KMS-11 (cell line): Measurements from ENCODE around the gene MAP4.

ENCODE experiments used
- H2AFZ ChIP-seq: fragments of 200-600 bp; sonication (generic); 2 replicates; pipeline ENCODE4 v1.6.1; 2016; ENCODE audit warnings: antibody characterized with exemption, mixed run types, low read depth
- H3K27ac ChIP-seq: fragments of 200-600 bp; sonication (generic); 2 replicates; pipeline ENCODE4 v1.6.1; 2016; ENCODE audit warnings: mild to moderate bottlenecking, mixed run types
- H3K27me3 ChIP-seq: fragments of 200-600 bp; sonication (generic); 2 replicates; pipeline ENCODE4 v1.6.1; 2017; ENCODE audit warnings: mild to moderate bottlenecking, low read depth, mixed run types, moderate library complexity; ENCODE audit not compliant: insufficient read depth
- H3K36me3 ChIP-seq: fragments of 200-600 bp; sonication (generic); 2 replicates; pipeline ENCODE4 v1.6.1; 2017; ENCODE audit warnings: mild to moderate bottlenecking, mixed run types; ENCODE audit not compliant: insufficient read depth
- H3K4me1 ChIP-seq: fragments of 200-600 bp; sonication (generic); 2 replicates; pipeline ENCODE4 v1.6.1; 2016; ENCODE audit warnings: mild to moderate bottlenecking, low read depth, mixed run types; ENCODE audit not compliant: poor library complexity, severe bottlenecking
- H3K4me2 ChIP-seq: fragments of 200-600 bp; sonication (generic); 2 replicates; pipeline ENCODE4 v1.7.0; 2016; ENCODE audit warnings: mild to moderate bottlenecking, mixed run types
- H3K4me3 ChIP-seq: fragments of 200-600 bp; sonication (generic); IDR thresholded peaks from 2 replicates; pipeline ENCODE4 v1.6.1; 2017; ENCODE audit warnings: low read depth, low read length, mixed read lengths; ENCODE audit not compliant: insufficient read depth
- H3K79me2 ChIP-seq: fragments of 200-600 bp; sonication (generic); 2 replicates; pipeline ENCODE4 v1.6.1; 2016; ENCODE audit warnings: low read depth, mixed run types; ENCODE audit not compliant: insufficient read depth
- H3K9ac ChIP-seq: fragments of 200-600 bp; sonication (generic); 2 replicates; pipeline ENCODE4 v1.6.1; 2016; ENCODE audit warnings: mild to moderate bottlenecking, mixed run types
- H4K20me1 ChIP-seq: fragments of 200-600 bp; sonication (generic); 2 replicates; pipeline ENCODE4 v1.6.1; 2016; ENCODE audit warnings: mild to moderate bottlenecking, mixed run types; ENCODE audit not compliant: insufficient read depth
- CTCF ChIP-seq: fragments of 200-600 bp; sonication (generic); conservative IDR thresholded peaks from 2 replicates; pipeline ENCODE4 v1.6.1; 2017; ENCODE audit warnings: low read depth, mild to moderate bottlenecking, antibody characterized with exemption, low read length, moderate library complexity, mixed read lengths

Gene MAP4

DNA sequence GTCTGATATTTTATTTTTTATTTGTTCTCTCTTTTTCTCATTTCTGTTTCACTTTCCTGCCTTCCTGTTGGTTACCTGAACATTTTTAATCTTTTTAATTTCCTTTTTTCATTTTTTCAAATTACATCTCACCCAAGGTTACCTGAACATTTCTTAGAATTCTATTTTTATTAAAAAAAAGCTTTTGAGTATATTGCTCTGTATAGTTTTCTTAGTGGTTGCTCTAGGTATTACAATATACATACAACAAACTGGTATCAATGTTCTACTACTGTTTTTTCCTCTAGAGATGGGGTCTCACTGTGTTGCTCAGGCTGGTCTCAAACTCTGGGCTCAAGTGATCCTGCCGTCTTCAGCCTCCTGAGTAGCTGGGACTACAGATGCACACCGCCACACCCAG is 133.9 kb downstream of the MAP4 start:
- H2AFZ ChIP-seq, result no peak overlapping the region
- H4K20me1 ChIP-seq, result no peaks in the 10 kb centered on the region
- no peak overlapping the region for H3K9ac ChIP-seq
- H3K36me3 ChIP-seq, result no peaks in the 10 kb centered on the region
- TF ChIP-seq CTCF, result no peak
- H3K4me2 ChIP-seq, result no peak overlapping the region
- H3K27ac ChIP-seq, result no peak overlapping the region
- H3K27me3 ChIP-seq, result no peaks in the 10 kb centered on the region
- no peaks in the 10 kb centered on the region for H3K4me1 ChIP-seq
- H3K4me3 ChIP-seq, result no peak overlapping the region
- no peaks in the 10 kb centered on the region for H3K79me2 ChIP-seq

GRCh38 chr3:47877719-47878118 is 138.5 kb downstream of the MAP4 start:
- Histone ChIP-seq H3K79me2 (no peaks in the 10 kb centered on the region), H3K27ac (no peak overlapping the region), H3K4me1 (no peaks in the 10 kb centered on the region), H4K20me1 (no peaks in the 10 kb centered on the region), H3K27me3 (no peaks in the 10 kb centered on the region), H3K4me3 (no peak overlapping the region), H3K4me2 (no peak overlapping the region), H3K9ac (no peak overlapping the region), H2AFZ (no peak overlapping the region), H3K36me3 (no peaks in the 10 kb centered on the region; the same call in 1 of the 2 replicates)
- no peak for TF ChIP-seq CTCF

GRCh38 chr3:47877290-47877689 is 138.9 kb downstream of the MAP4 start:
- Histone ChIP-seq H3K27ac (no peak overlapping the region), H3K27me3 (no peaks in the 10 kb centered on the region), H2AFZ (no peak overlapping the region), H3K79me2 (no peaks in the 10 kb centered on the region), H3K4me2 (no peak overlapping the region), H3K4me3 (no peak overlapping the region), H3K4me1 (no peaks in the 10 kb centered on the region), H4K20me1 (no peaks in the 10 kb centered on the region), H3K9ac (no peak overlapping the region), H3K36me3 (no peaks in the 10 kb centered on the region; the same call in 1 of the 2 replicates)
- TF ChIP-seq CTCF, result no peak

DNA sequence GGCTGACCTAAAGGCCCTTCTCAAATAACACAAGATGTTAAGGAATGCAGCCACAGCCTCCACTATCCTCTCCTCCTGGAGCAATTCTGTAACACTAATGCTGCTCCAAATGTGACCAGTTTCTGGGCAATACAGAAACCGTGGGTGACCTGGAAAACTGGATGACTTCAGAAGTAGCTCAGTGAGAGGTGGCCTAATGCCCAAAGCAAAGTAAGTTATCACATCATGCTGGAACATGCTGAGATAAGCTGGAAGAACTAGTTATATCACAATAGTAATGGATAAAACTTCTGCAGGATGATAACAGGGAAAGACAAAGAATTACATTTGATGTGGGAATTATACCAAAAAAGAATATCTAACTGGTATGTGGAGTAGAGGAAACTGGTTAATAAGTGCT is 141.3 kb downstream of the MAP4 start:
- Histone ChIP-seq H3K27ac (no peak overlapping the region), H3K9ac (no peak overlapping the region)

More for the DNA sequence above, 141.3 kb downstream of the MAP4 start:
- H3K27me3 ChIP-seq, result no peaks in the 10 kb centered on the region
- H3K36me3 ChIP-seq, result no peaks in the 10 kb centered on the region; the same call in 1 of the 2 replicates
- no peaks in the 10 kb centered on the region for H3K4me1 ChIP-seq
- no peaks in the 10 kb centered on the region for H3K79me2 ChIP-seq
- H4K20me1 ChIP-seq, result no peaks in the 10 kb centered on the region
- no peak for TF ChIP-seq CTCF
- no peak overlapping the region for H3K4me2 ChIP-seq
- no peak overlapping the region for H2AFZ ChIP-seq
- no peak overlapping the region for H3K4me3 ChIP-seq
